Mesothelial cell of epicardium (in vitro differentiated cells): Measurements from ENCODE around the gene PLA2G4A. TPM values are rescaled to one million over a fixed set of nuclear protein-coding genes. Genes with fewer than 3 reads are reported as not detected.
A peak's percentile ranks its signal among the peaks of the same experiment; 100 is the strongest.

Experiments used
- DNase-seq, 2 experiments: peaks; one replicate each; pipeline ENCODE4 v3.0.0; 2021; ENCODE audit warnings: low spot score in 2 of 2; ENCODE audit not compliant: unreplicated experiment in 2 of 2
- H3K27ac Mint-ChIP-seq: 2 replicates; pipeline ENCODE4 v1.8.0; 2021; ENCODE audit warnings: mixed read lengths
- H3K27me3 Mint-ChIP-seq: 2 replicates; pipeline ENCODE4 v1.8.0; 2021; ENCODE audit warnings: low read depth, mixed read lengths
- H3K36me3 Mint-ChIP-seq: 2 replicates; pipeline ENCODE4 v1.8.0; 2021; ENCODE audit warnings: mixed read lengths
- H3K4me1 Mint-ChIP-seq: 2 replicates; pipeline ENCODE4 v1.8.0; 2021; ENCODE audit warnings: mixed read lengths
- H3K4me3 Mint-ChIP-seq: 2 replicates; pipeline ENCODE4 v1.8.0; 2021; ENCODE audit warnings: mild to moderate bottlenecking, moderate library complexity, mixed read lengths
- H3K9me3 Mint-ChIP-seq: 2 replicates; pipeline ENCODE4 v1.8.0; 2021; ENCODE audit warnings: mixed read lengths
- total RNA-seq: library from RNA; stranded (reverse); gene quantifications from 3 replicates; pipeline ENCODE4 v1.2.1, GENCODE V29; 2021
- TF ChIP-seq, protein P1 (sequence below): fragments of 200-600 bp; sonication (generic); IDR thresholded peaks from one replicate; pipeline ENCODE4 v1.5.0; 2021; ENCODE audit warnings: antibody characterized with exemption; ENCODE audit not compliant: unreplicated experiment

The PLA2G4A gene
- total RNA-seq, 1 donor from 2014 or later = 12.5 TPM

DNA sequence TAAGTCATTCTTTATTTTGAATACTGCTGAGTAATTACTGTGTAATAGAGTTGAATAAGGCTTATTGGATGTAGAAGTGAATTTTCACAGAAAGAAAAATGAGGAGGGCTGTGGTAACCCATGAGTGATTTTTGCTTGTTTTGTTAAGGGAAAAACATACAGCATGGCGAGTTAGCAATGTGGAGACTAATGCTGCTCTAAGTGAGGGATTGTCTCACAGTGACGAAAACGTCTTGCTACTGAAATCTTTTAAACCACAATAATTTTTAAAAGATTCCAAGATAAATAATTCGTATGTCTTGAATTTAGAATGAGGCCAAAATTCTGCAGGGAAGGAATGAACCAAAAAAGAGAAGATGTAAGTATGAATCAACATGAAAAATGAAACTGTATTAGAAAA is 16.2 kb upstream of the PLA2G4A start:
- Mint-ChIP-seq H3K4me3 (no peak overlapping the region), H3K4me1 (no peaks in the 10 kb centered on the region), H3K27me3 (no peaks in the 10 kb centered on the region), H3K36me3 (no peaks in the 10 kb centered on the region), H3K27ac (no peak overlapping the region), H3K9me3 (no peaks in the 10 kb centered on the region)
- no peak for DNase-seq
- TF ChIP-seq, protein P1, sequence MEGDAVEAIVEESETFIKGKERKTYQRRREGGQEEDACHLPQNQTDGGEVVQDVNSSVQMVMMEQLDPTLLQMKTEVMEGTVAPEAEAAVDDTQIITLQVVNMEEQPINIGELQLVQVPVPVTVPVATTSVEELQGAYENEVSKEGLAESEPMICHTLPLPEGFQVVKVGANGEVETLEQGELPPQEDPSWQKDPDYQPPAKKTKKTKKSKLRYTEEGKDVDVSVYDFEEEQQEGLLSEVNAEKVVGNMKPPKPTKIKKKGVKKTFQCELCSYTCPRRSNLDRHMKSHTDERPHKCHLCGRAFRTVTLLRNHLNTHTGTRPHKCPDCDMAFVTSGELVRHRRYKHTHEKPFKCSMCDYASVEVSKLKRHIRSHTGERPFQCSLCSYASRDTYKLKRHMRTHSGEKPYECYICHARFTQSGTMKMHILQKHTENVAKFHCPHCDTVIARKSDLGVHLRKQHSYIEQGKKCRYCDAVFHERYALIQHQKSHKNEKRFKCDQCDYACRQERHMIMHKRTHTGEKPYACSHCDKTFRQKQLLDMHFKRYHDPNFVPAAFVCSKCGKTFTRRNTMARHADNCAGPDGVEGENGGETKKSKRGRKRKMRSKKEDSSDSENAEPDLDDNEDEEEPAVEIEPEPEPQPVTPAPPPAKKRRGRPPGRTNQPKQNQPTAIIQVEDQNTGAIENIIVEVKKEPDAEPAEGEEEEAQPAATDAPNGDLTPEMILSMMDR = no peak

DNA sequence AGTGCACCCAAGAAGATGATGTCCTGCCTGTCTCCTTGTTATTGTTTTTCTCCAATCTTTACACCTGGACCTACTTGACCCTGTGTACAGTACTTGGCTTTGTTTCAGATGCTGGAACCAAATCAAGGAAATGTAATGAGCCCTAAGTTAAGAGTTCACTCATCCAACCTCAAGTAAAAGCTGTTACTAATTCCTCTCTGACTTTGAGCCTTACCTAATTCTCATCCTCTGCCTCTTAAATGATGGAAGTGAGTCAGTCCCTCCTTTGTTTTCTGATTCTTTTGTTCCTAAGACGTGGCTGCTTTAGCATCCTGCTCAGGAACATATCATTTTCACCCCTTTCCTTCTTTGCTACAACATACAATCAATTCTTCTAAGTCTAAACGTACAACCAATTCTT is 15.3 kb upstream of the PLA2G4A start:
- Mint-ChIP-seq H3K36me3 (no peaks in the 10 kb centered on the region), H3K27me3 (peaks cover 3% of the 10 kb centered on the region), H3K9me3 (no peaks in the 10 kb centered on the region), H3K27ac (no peak overlapping the region), H3K4me3 (no peak overlapping the region), H3K4me1 (no peaks in the 10 kb centered on the region)
- TF ChIP-seq, protein P1 = no peak
- DNase-seq = no peak

DNA sequence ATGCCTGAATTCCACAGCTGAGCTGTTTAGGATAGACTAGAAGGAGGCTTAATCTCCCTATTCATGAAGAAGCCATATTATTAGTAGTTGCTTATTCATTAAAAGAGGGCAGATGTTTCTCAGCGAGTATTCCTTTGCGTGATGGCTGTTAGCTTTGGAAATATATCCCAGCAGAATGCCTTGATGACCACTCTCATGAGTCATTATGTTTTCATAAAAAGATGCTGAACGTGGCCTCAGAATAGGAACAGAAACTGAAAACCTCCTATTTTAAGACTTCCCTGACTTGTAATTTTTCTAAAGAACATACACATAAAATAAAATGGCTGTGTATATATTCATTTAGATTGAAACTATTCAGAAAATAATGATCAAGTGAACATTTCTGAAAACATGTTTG is 9.6 kb upstream of the PLA2G4A start:
- Mint-ChIP-seq H3K4me1 (no peaks in the 10 kb centered on the region), H3K4me3 (no peak overlapping the region), H3K27ac (no peak overlapping the region), H3K36me3 (no peaks in the 10 kb centered on the region), H3K27me3 (peaks cover 6% of the 10 kb centered on the region), H3K9me3 (no peaks in the 10 kb centered on the region)
- DNase-seq = no peak
- TF ChIP-seq, protein P1 = no peak

DNA sequence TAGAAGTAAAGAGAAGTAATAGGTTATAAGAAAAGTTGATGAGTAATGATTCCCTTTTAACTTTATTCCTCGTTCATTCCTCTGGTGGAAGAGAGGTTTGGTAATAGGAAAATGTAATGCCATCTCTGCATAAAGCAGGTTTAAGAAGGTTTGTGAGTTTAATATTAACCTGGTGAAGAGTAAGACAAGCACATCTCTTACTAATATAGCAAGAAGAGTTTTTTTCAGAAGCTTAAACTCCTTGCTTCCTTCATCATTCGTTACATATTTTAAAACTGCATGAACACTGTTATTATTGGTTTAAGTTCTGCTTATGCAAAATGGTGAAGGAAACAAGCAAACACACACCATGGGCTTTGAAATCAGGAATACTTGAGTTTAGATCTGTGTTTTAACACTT is 9.2 kb upstream of the PLA2G4A start:
- no peak for DNase-seq
- Mint-ChIP-seq H3K36me3 (no peaks in the 10 kb centered on the region), H3K9me3 (no peaks in the 10 kb centered on the region), H3K4me1 (no peaks in the 10 kb centered on the region), H3K4me3 (no peak overlapping the region), H3K27me3 (peaks cover 6% of the 10 kb centered on the region), H3K27ac (no peak overlapping the region)
- TF ChIP-seq, protein P1 = no peak

DNA sequence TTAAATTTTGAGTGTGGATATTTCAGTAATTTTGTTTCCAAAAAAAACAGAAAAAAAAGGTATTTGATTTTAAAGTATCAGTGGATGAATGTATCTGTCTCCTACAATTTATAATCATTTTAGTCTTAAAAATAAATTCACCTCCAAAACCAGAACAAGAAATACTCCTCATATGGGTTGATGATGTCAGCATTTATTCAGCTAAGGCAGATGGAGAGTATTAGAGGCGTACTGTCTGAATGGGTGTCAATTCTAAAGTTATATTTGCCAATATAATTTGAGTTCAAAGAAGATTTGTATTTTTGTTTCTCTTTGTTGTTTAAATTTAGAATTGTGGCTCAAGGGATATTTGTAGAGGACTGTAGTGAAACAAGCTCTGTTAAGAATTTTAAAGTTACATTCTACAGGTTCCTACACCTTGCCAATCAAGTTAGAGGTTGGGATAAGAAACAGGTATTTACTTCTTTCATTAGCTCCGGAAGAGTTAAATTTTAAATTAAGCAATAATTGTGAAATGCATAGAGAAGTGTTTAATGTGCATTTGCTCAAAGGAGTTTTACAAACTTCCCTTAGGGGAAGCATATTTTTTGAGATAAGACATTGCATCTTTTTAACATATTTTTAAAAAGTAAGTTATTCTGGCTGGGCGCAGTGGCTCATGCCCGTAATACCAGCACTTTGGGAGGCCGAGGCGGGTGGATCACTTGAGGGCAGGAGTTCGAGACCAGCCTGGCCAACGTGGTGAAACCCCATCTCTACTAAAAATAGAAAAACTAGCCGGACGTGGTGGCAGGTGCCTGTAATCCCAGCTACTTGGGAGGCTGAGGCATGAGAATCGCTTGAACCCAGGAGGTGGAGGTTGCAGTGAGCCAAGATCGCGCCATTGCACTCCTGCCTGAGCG is 1.2 kb downstream of the PLA2G4A start:
- Mint-ChIP-seq H3K4me3 (peak overlapping the region; percentile 86), H3K27ac (no peak overlapping the region), H3K27me3 (no peaks in the 10 kb centered on the region), H3K4me1 (peaks cover 19% of the 10 kb centered on the region), H3K9me3 (no peaks in the 10 kb centered on the region), H3K36me3 (no peaks in the 10 kb centered on the region)
- no peak for DNase-seq
- TF ChIP-seq, protein P1 = no peak
